SK-N-SH treated with all-trans-retinoic acid at 6 μM for 48 hours (cell line): Measurements from ENCODE around the gene VSIG4.

Experiments used
- ATAC-seq: fragments of 200-7000 bp; cut with Tn5 transposase; 3 replicates; pipeline ENCODE4 v1.9.1; 2020; ENCODE audit warnings: mild to moderate bottlenecking, moderate library complexity
- ARNTL ChIP-seq: fragments of 450-650 bp; formaldehyde crosslinking; IDR thresholded peaks from 2 replicates; pipeline ENCODE4 v1.5.0; 2020; ENCODE audit warnings: low read depth, mild to moderate bottlenecking, moderate library complexity, borderline replicate concordance
- BACH2 ChIP-seq: fragments of 250-450 bp; sonication (Bioruptor Pico); IDR thresholded peaks from 2 replicates; pipeline ENCODE4 v1.9.0; 2021; ENCODE audit warnings: mild to moderate bottlenecking, borderline replicate concordance
- CREB5 ChIP-seq: fragments of 250-450 bp; sonication (Bioruptor Pico); IDR thresholded peaks from 2 replicates; pipeline ENCODE4 v1.5.1; 2020; ENCODE audit warnings: low read depth, mild to moderate bottlenecking, moderate library complexity
- CSDC2 ChIP-seq: fragments of 250-450 bp; sonication (Bioruptor Pico); IDR thresholded peaks from 2 replicates; pipeline ENCODE4 v1.5.0; 2020; ENCODE audit warnings: mild to moderate bottlenecking, moderate library complexity
- CSRNP3 ChIP-seq: fragments of 250-450 bp; sonication (Bioruptor Pico); IDR thresholded peaks from 2 replicates; pipeline ENCODE4 v1.5.1; 2021; ENCODE audit warnings: mild to moderate bottlenecking, moderate library complexity
- ESRRG ChIP-seq: fragments of 250-450 bp; sonication (Bioruptor Pico); IDR thresholded peaks from 2 replicates; pipeline ENCODE4 v1.6.1; 2021; ENCODE audit warnings: mild to moderate bottlenecking
- ISL1 ChIP-seq: fragments of 250-450 bp; sonication (Bioruptor Pico); IDR thresholded peaks from 2 replicates; pipeline ENCODE4 v2.1.2; 2022; ENCODE audit warnings: mild to moderate bottlenecking, moderate library complexity
- OSR1 ChIP-seq: fragments of 250-450 bp; sonication (Bioruptor Pico); IDR thresholded peaks from 2 replicates; pipeline ENCODE4 v1.8.0; 2022; ENCODE audit warnings: moderate library complexity, mild to moderate bottlenecking, inconsistent platforms
- PATZ1 ChIP-seq: fragments of 250-450 bp; sonication (Bioruptor Pico); IDR thresholded peaks from 2 replicates; pipeline ENCODE4 v1.8.0; 2020; ENCODE audit warnings: mild to moderate bottlenecking, moderate library complexity, borderline replicate concordance
- PPARA ChIP-seq: fragments of 250-450 bp; sonication (Bioruptor Pico); IDR thresholded peaks from 2 replicates; pipeline ENCODE4 v1.5.0; 2020; ENCODE audit warnings: mild to moderate bottlenecking, borderline replicate concordance
- RARB ChIP-seq: fragments of 250-450 bp; sonication (Bioruptor Pico); IDR thresholded peaks from 2 replicates; pipeline ENCODE4 v1.8.0; 2021; ENCODE audit warnings: mild to moderate bottlenecking, moderate library complexity
- SNAI2 ChIP-seq: fragments of 250-450 bp; sonication (Bioruptor Pico); IDR thresholded peaks from 2 replicates; pipeline ENCODE4 v1.5.0; 2020; ENCODE audit warnings: mild to moderate bottlenecking, moderate library complexity
- TCF4 ChIP-seq: fragments of 250-450 bp; sonication (Bioruptor Pico); IDR thresholded peaks from 2 replicates; pipeline ENCODE4 v1.8.0; 2021; ENCODE audit warnings: mild to moderate bottlenecking, moderate library complexity, borderline replicate concordance
- TOX ChIP-seq: fragments of 250-450 bp; sonication (Bioruptor Pico); IDR thresholded peaks from 2 replicates; pipeline ENCODE4 v1.8.0; 2021; ENCODE audit warnings: mild to moderate bottlenecking, moderate library complexity, borderline replicate concordance
- ZC3H10 ChIP-seq: fragments of 250-450 bp; sonication (Bioruptor Pico); IDR thresholded peaks from 2 replicates; pipeline ENCODE4 v1.5.1; 2021; ENCODE audit warnings: mild to moderate bottlenecking, moderate library complexity
- ZFP3 ChIP-seq: fragments of 250-450 bp; sonication (Bioruptor Pico); IDR thresholded peaks from 2 replicates; pipeline ENCODE4 v1.5.0; 2020; ENCODE audit warnings: mild to moderate bottlenecking, moderate library complexity
- ZFP30 ChIP-seq: fragments of 450-650 bp; formaldehyde crosslinking; IDR thresholded peaks from 2 replicates; pipeline ENCODE4 v1.5.0; 2022; ENCODE audit warnings: mild to moderate bottlenecking, moderate library complexity
- ZNF565 ChIP-seq: fragments of 450-650 bp; formaldehyde crosslinking; conservative IDR thresholded peaks from 2 replicates; pipeline ENCODE4 v1.5.0; 2020; ENCODE audit warnings: low read depth, mild to moderate bottlenecking, moderate library complexity
- ZNF70 ChIP-seq: fragments of 450-650 bp; formaldehyde crosslinking; IDR thresholded peaks from 2 replicates; pipeline ENCODE4 v1.5.0; 2020; ENCODE audit warnings: mild to moderate bottlenecking, moderate library complexity
- ZNF8 ChIP-seq: fragments of 450-650 bp; formaldehyde crosslinking; IDR thresholded peaks from 2 replicates; pipeline ENCODE4 v1.5.0; 2020; ENCODE audit warnings: mild to moderate bottlenecking, moderate library complexity
- TF ChIP-seq, protein P1 (sequence below): fragments of 250-450 bp; sonication (Bioruptor Pico); IDR thresholded peaks from 2 replicates; pipeline ENCODE4 v1.8.0; 2021; ENCODE audit warnings: low read depth, mild to moderate bottlenecking, moderate library complexity, borderline replicate concordance
- TF ChIP-seq, protein P2 (sequence below): fragments of 250-450 bp; sonication (Bioruptor Pico); IDR thresholded peaks from 2 replicates; pipeline ENCODE4 v1.5.0; 2020; ENCODE audit warnings: mild to moderate bottlenecking, moderate library complexity

The VSIG4 gene

GRCh38 chrX:66001596-66001995, 38.3 kb downstream of the VSIG4 start:
- ATAC-seq: no peak
- TF ChIP-seq ZFP30 (CRISPR knock-in tag) (no peak), CREB5 (CRISPR knock-in tag) (no peak), RARB (no peak), BACH2 (CRISPR knock-in tag) (no peak), CSDC2 (no peak), SNAI2 (no peak), ARNTL (CRISPR knock-in tag) (no peak)
- TF ChIP-seq, protein P1, sequence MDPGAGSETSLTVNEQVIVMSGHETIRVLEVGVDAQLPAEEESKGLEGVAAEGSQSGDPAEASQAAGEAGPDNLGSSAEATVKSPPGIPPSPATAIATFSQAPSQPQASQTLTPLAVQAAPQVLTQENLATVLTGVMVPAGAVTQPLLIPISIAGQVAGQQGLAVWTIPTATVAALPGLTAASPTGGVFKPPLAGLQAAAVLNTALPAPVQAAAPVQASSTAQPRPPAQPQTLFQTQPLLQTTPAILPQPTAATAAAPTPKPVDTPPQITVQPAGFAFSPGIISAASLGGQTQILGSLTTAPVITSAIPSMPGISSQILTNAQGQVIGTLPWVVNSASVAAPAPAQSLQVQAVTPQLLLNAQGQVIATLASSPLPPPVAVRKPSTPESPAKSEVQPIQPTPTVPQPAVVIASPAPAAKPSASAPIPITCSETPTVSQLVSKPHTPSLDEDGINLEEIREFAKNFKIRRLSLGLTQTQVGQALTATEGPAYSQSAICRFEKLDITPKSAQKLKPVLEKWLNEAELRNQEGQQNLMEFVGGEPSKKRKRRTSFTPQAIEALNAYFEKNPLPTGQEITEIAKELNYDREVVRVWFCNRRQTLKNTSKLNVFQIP (CRISPR knock-in tag): no peak
- TF ChIP-seq, protein P2, sequence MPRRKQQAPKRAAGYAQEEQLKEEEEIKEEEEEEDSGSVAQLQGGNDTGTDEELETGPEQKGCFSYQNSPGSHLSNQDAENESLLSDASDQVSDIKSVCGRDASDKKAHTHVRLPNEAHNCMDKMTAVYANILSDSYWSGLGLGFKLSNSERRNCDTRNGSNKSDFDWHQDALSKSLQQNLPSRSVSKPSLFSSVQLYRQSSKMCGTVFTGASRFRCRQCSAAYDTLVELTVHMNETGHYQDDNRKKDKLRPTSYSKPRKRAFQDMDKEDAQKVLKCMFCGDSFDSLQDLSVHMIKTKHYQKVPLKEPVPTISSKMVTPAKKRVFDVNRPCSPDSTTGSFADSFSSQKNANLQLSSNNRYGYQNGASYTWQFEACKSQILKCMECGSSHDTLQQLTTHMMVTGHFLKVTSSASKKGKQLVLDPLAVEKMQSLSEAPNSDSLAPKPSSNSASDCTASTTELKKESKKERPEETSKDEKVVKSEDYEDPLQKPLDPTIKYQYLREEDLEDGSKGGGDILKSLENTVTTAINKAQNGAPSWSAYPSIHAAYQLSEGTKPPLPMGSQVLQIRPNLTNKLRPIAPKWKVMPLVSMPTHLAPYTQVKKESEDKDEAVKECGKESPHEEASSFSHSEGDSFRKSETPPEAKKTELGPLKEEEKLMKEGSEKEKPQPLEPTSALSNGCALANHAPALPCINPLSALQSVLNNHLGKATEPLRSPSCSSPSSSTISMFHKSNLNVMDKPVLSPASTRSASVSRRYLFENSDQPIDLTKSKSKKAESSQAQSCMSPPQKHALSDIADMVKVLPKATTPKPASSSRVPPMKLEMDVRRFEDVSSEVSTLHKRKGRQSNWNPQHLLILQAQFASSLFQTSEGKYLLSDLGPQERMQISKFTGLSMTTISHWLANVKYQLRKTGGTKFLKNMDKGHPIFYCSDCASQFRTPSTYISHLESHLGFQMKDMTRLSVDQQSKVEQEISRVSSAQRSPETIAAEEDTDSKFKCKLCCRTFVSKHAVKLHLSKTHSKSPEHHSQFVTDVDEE (CRISPR knock-in tag): no peak

DNA sequence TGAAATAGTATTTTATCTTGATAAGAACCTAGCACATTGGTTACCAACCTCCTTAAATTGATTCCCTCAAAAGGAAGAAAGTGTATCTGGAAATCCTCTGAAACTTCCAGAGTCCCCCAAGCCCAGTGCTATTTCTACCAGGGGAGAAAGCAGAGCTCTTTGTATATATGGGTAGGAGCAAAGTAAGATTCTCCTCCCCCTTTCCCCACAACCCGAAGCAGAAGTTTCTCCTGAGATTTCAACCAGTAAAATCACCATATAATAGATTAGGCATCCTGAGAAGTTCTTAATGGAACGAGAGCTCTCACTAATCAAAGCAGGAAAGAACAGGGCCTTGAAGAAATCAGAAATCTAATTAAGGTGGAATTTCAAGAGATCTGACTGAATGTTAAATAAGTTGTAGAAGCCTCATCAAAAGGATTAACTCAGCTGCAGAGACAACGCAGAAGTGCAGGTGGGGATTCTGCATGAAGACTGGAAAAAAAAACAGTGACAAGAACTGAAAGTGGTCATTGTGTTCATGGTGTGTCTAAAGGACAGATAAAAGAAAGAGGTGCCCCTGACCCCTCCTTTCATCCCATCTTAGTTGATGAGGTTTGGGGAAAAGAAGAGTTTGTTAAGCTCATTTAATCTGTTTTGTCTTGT, 39.1 kb downstream of the VSIG4 start:
- no peak for ATAC-seq
- TF ChIP-seq ZC3H10: no peak
- TF ChIP-seq ZNF565: no peak
- no peak for TF ChIP-seq CSRNP3 (CRISPR knock-in tag)
- no peak for TF ChIP-seq OSR1 (CRISPR knock-in tag)
- TF ChIP-seq TOX: no peak
- TF ChIP-seq ZFP3: no peak
- no peak for TF ChIP-seq ZNF70 (CRISPR knock-in tag)
- TF ChIP-seq, protein P1 (CRISPR knock-in tag): no peak
- no peak for TF ChIP-seq PATZ1 (CRISPR knock-in tag)
- no peak for TF ChIP-seq ISL1 (CRISPR knock-in tag)
- TF ChIP-seq BACH2 (CRISPR knock-in tag): no peak
- no peak for TF ChIP-seq RARB
- no peak for TF ChIP-seq ZNF8 (CRISPR knock-in tag)
- no peak for TF ChIP-seq ESRRG (CRISPR knock-in tag)
- no peak for TF ChIP-seq PPARA (CRISPR knock-in tag)
- no peak for TF ChIP-seq ARNTL (CRISPR knock-in tag)
- no peak for TF ChIP-seq SNAI2
- no peak for TF ChIP-seq ZFP30 (CRISPR knock-in tag)
- TF ChIP-seq TCF4 (CRISPR knock-in tag): no peak
